Heart left ventricle (tissue), 16 donors: ENCODE measurements around the gene P2RX7. TPM values are rescaled to one million over a fixed set of nuclear protein-coding genes. Genes with fewer than 3 reads are reported as not detected.
"Not testable (repeated sequence)": the region's sequence is repeated elsewhere in the genome, so short reads cannot be mapped to it uniquely, and the experiment has no call there.

ENCODE experiments used
- ATAC-seq, 4 donors: fragments of 200-7000 bp; cut with Tn5 transposase; one replicate each; pipeline ENCODE4 v1.9.1; 2020 to 2022; ENCODE audit warnings: moderate library complexity in 4 of 4, mild to moderate bottlenecking in 3 of 4, moderate number of reproducible peaks in 1 of 4
- DNase-seq, 5 donors: peaks; one replicate each; pipeline ENCODE4 v3.0.0-alpha.2; 2020
- H3K27ac ChIP-seq, 12 donors: fragments of 200-600 bp; sonication (generic) in 4 of 12; one replicate each; pipeline versions ENCODE4 v1.5.0 to v1.8.0; 2016 to 2022; ENCODE audit warnings: mild to moderate bottlenecking in 2 of 12
- H3K27me3 ChIP-seq, 9 donors: fragments of 200-600 bp; sonication (generic) in 2 of 9; one replicate each; pipeline versions ENCODE4 v1.5.1 to v1.8.0; 2016 to 2022; ENCODE audit warnings: mild to moderate bottlenecking in 3 of 9
- H3K36me3 ChIP-seq, 9 donors: fragments of 200-600 bp; sonication (generic) in 2 of 9; one replicate each; pipeline versions ENCODE4 v1.5.0 to v1.8.0; 2018 to 2022; ENCODE audit warnings: mild to moderate bottlenecking in 2 of 9
- H3K4me1 ChIP-seq, 12 donors: fragments of 200-600 bp; sonication (generic) in 4 of 12; one replicate each; pipeline versions ENCODE4 v1.5.0 to v1.8.0; 2016 to 2022; ENCODE audit warnings: mild to moderate bottlenecking in 3 of 12
- H3K4me3 ChIP-seq, 12 donors: fragments of 200-600 bp; sonication (generic) in 4 of 12; one replicate each; pipeline versions ENCODE4 v1.5.0 to v1.8.0; 2017 to 2022; ENCODE audit warnings: mild to moderate bottlenecking in 9 of 12, moderate library complexity in 4 of 12
- H3K9me3 ChIP-seq, 12 donors: fragments of 200-600 bp; sonication (generic) in 4 of 12; one replicate each; pipeline versions ENCODE4 v1.5.0 to v1.8.0; 2016 to 2022; ENCODE audit warnings: mild to moderate bottlenecking in 1 of 12
- CTCF ChIP-seq, 12 donors: fragments of 200-600 bp; sonication (generic) in 4 of 12; IDR thresholded peaks; one replicate each; pipeline versions ENCODE4 v1.5.0 to v1.8.0; 2018 to 2022; ENCODE audit warnings: antibody characterized with exemption in 12 of 12, mild to moderate bottlenecking in 5 of 12
- POLR2A ChIP-seq, 2 donors: fragments of 450-650 bp; IDR thresholded peaks; one replicate each; pipeline ENCODE4 v1.6.1; 2017; ENCODE audit warnings: antibody characterized with exemption in 2 of 2, mild to moderate bottlenecking in 2 of 2, moderate library complexity in 2 of 2
- WGBS, 4 donors: extraction: QIAGEN DNeasy Blood & Tissue Kit in 2 of 4; methylation state at CpG; one replicate each; pipeline versions ENCODE4 v1.1.5 to v1.1.7; 2013 to 2018; 5-methylcytosine and 5-hydroxymethylcytosine counted together
- intact Hi-C, 10 donors: fragments of 100-400 bp; cut with DNase I; formaldehyde crosslinking; loops; one replicate each; pipeline versions ENCODE4 v1.11.1 to v1.14.2; 2022
- polyA plus RNA-seq, 2 donors: library from polyadenylated mRNA; stranded (reverse); fragments of 200-250 nt; gene quantifications; one replicate each; pipeline ENCODE4 v1.2.3, GENCODE V29; 2013
- total RNA-seq, 9 donors: library from RNA; depleted of rRNA in 2 of 9; stranded (reverse); fragments of >200 nt in 2 of 9; fragmentation: NEBNext Ultra II Directional in 3 of 9; extraction: Animal tissue kit (Norgen Biotek cat#: 25700) in 3 of 9; gene quantifications; one replicate each; pipeline versions ENCODE4 v1.1.0 to v1.2.4, GENCODE V29; 2016 to 2023
- donor health status: ischemic (EF 13 %, LVEDD 7.1; RV severe dilation, severe dysfunction).
- donor health status: healthy with polysubstance abuse.
- donor health status: DM: no; HTN: yes; CAD: no.
- donor health status: DM: no; HTN: no; CAD: no.
- donor health status: ischemic (EF 25% LVEDD 6.9; RV normal size, moderate dysfunction).
- donor health status: ischemic (EF 25% LVEDD 5.7; RV mildly dilated, moderate dysfunction).
- donor health status: healthy.
- donor health status: DM: yes; HTN: yes; CAD: no.
- donor health status: ischemic (EF 35%, LVEDD 5.7; RV mildly dilated, moderate dysfunction).
- donor health status: nonischemic (EF 11% LVEDD 7.7; RV severe dilation, severe dysfunction).
- donor health status: DM: yes; HTN: yes; CAD: no.
- donor health status: PGD.
- donor health status: ischemic (EF 29% LVEDD 5.4; RV normal size, mild dysfunction).
- donor health status: nonischemic (EF 23%, LVEDD 6.1; RV moderate dilation, normal function).

The P2RX7 gene
- total and polyA plus RNA-seq, 11 donors, result 0.39 to 12.0 (median 1.8) TPM

- peak in 2 of 4 donors; percentile 56 to 62 for ATAC-seq
- H3K27ac ChIP-seq, result peak overlapping the region in 1 of 12 donors; percentile 82
Observed at GRCh38 chr12:121144416-121144914, 11.8 kb downstream of the P2RX7 start.

DNA sequence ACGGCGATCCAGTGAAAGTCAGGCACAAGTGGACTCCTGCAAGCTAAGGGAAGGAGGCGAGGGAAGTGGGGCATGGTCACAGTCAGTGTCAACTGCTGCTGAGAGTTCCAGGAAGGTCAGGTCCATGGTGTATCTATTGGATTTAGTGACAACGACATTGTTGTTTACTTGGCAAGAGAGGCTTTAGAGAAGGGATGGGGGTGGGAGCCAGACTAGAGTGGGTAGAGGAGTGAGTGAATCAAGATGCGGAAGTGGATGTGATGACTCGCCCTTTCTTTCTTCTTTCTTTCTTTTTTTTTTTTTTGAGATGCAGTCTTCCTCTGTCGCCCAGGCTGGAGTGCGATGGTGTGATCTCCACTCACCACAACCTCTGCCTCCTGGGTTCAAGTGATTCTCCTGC lies 12.5 kb downstream of the P2RX7 start:
- no peak for DNase-seq
- peak overlapping the region in 1 of 12 donors; percentile 82 for H3K27ac ChIP-seq
- WGBS, 4 donors, result 72 to 78% (median 76%) methylated on average over 8 of the region's 8 CpGs
- peak in 3 of 4 donors; percentile 13 to 26 (median 20) for ATAC-seq
- peaks cover 0 to 36% (median 0%) of the 10 kb centered on the region in 12 donors for H3K4me1 ChIP-seq
- intact Hi-C loops, result no loop called here
- no peaks in the 10 kb centered on the region for H3K36me3 ChIP-seq
- H3K27me3 ChIP-seq, result no peaks in the 10 kb centered on the region
- no peak overlapping the region for H3K4me3 ChIP-seq
- TF ChIP-seq CTCF (IDR thresholded peaks at IDR 0.05) (no peak), POLR2A (IDR thresholded peaks at IDR 0.05) (no peak)
- H3K9me3 ChIP-seq, result peaks cover 0 to 4% (median 0%) of the 10 kb centered on the region in 12 donors

More at GRCh38 chr12:121144416-121144914, 11.8 kb downstream of the P2RX7 start:
- Histone ChIP-seq H3K9me3 (peaks cover 0 to 4% (median 0%) of the 10 kb centered on the region in 12 donors), H3K27me3 (no peaks in the 10 kb centered on the region), H3K4me1 (peaks cover 0 to 36% (median 0%) of the 10 kb centered on the region in 12 donors), H3K4me3 (no peak overlapping the region), H3K36me3 (no peaks in the 10 kb centered on the region)
- no peak for TF ChIP-seq CTCF (IDR thresholded peaks at IDR 0.05)
- TF ChIP-seq POLR2A (IDR thresholded peaks at IDR 0.05), result no peak
- intact Hi-C loops, result no loop called here
- WGBS, 4 donors, result 84 to 91% (median 89%) methylated on average over 3 of the region's 3 CpGs
- no peak for DNase-seq

GRCh38 chr12:121149289-121149688 lies 16.6 kb downstream of the P2RX7 start:
- H3K36me3 ChIP-seq, H3K27ac ChIP-seq, DNase-seq, H3K4me3 ChIP-seq, H3K9me3 ChIP-seq, ATAC-seq, H3K27me3 ChIP-seq, intact Hi-C loops: not testable (repeated sequence)
- peaks cover 0 to 24% (median 0%) of the 10 kb centered on the region in 12 donors for H3K4me1 ChIP-seq
- 80 to 86% (median 82%) methylated on average over 3 of the region's 3 CpGs for WGBS, 4 donors

DNA sequence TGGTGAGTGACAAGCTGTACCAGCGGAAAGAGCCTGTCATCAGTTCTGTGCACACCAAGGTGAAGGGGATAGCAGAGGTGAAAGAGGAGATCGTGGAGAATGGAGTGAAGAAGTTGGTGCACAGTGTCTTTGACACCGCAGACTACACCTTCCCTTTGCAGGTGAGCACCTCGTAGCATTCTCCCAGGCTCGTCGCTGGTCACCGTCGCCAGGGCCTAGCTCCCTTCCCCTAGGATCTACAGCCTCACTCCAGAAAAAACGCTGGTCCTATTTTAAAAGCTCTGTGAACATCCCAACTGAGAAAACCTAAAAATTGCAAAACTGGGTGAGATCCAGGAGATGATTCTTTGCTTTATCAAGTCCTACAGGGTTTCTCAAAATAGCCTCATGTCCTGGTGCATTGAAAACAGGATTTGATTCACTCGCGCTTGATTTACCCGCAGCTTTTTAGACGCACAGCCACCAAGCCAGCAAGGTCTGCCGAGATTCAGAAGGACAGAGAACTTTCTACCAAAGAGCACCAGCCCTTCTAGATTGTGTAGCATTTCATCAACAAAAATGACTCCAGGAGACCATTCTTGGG lies 22.2 kb downstream of the P2RX7 start:
- no peak for ATAC-seq
- 76 to 84% (median 79%) methylated on average over 14 of the region's 14 CpGs for WGBS, 4 donors
- Histone ChIP-seq H3K36me3 (no peaks in the 10 kb centered on the region), H3K4me3 (no peak overlapping the region), H3K27ac (no peak overlapping the region), H3K27me3 (no peaks in the 10 kb centered on the region), H3K9me3 (peaks cover 0 to 9% (median 0%) of the 10 kb centered on the region in 12 donors), H3K4me1 (no peaks in the 10 kb centered on the region)
- no peak for DNase-seq
- no peak for TF ChIP-seq POLR2A (IDR thresholded peaks at IDR 0.05)
- intact Hi-C loops, result no loop called here

GRCh38 chr12:121156365-121156764 lies 23.7 kb downstream of the P2RX7 start:
- H3K27me3 ChIP-seq, result no peaks in the 10 kb centered on the region
- H3K4me1 ChIP-seq, result no peaks in the 10 kb centered on the region
- H3K4me3 ChIP-seq, result no peak overlapping the region
- DNase-seq, result no peak
- TF ChIP-seq POLR2A (IDR thresholded peaks at IDR 0.05) (no peak), CTCF (IDR thresholded peaks at IDR 0.05) (no peak)
- peaks cover 0 to 9% (median 0%) of the 10 kb centered on the region in 12 donors for H3K9me3 ChIP-seq
- no peak for ATAC-seq
- H3K27ac ChIP-seq, result no peak overlapping the region
- H3K36me3 ChIP-seq, result peaks cover 0 to 8% (median 0%) of the 10 kb centered on the region in 9 donors
- WGBS, 4 donors, result 84 to 89% (median 86%) methylated on average over 5 of the region's 5 CpGs
- intact Hi-C loops, result no loop called here
